Peyer's patch (tissue), 4 donors: ENCODE measurements around the gene ZBTB7C. TPM values are rescaled to one million over a fixed set of nuclear protein-coding genes. Genes with fewer than 3 reads are reported as not detected.

Experiments
- DNase-seq, 3 donors: peaks; one replicate each; pipeline ENCODE4 v3.0.0-alpha.2; 2017 to 2019
- H3K27ac ChIP-seq, 4 donors: fragments of 200-600 bp; sonication (generic); one replicate each; pipeline ENCODE4 v1.5.1; 2016 to 2019
- H3K27me3 ChIP-seq, 2 donors: fragments of 200-600 bp; sonication (generic); one replicate each; pipeline ENCODE4 v1.5.1; 2019
- H3K36me3 ChIP-seq, 3 donors: fragments of 200-600 bp; sonication (generic); one replicate each; pipeline ENCODE4 v1.5.1; 2016 to 2019
- H3K4me1 ChIP-seq, 4 donors: fragments of 200-600 bp; sonication (generic); one replicate each; pipeline ENCODE4 v1.5.1; 2016 to 2019
- H3K4me3 ChIP-seq, 4 donors: fragments of 200-600 bp; sonication (generic); 1 replicate in 3 of 4; 2 replicates in 1 of 4; pipeline ENCODE4 v1.5.1; 2016 to 2019; ENCODE audit warnings: mild to moderate bottlenecking in 1 of 4
- H3K9me3 ChIP-seq, 4 donors: fragments of 200-600 bp; sonication (generic); one replicate each; pipeline ENCODE4 v1.5.1; 2016 to 2019; ENCODE audit warnings: mild to moderate bottlenecking in 1 of 4
- POLR2A ChIP-seq, 2 donors: fragments of 450-650 bp; IDR thresholded peaks; one replicate each; pipeline ENCODE4 v1.5.1; 2017; ENCODE audit warnings: antibody characterized with exemption in 2 of 2, mild to moderate bottlenecking in 2 of 2, moderate library complexity in 2 of 2
- total RNA-seq, 4 donors: library from RNA; depleted of rRNA; stranded (reverse); fragments of >200 nt; gene quantifications; one replicate each; pipeline ENCODE4 v1.1.0, GENCODE V29; 2016
- TF ChIP-seq, protein P1 (sequence below), 6 experiments: fragments of 450-650 bp in 4 of 6; fragments of 200-600 bp in 2 of 6; sonication (generic) in 1 of 6; IDR thresholded peaks; one replicate each; pipeline ENCODE4 v1.5.1; 2017 to 2019; ENCODE audit warnings: antibody characterized with exemption in 6 of 6, mild to moderate bottlenecking in 3 of 6, moderate library complexity in 1 of 6

Gene ZBTB7C
- total RNA-seq, 4 donors from 2014 or later, result 10.5 to 15.7 (median 14.2) TPM

DNA sequence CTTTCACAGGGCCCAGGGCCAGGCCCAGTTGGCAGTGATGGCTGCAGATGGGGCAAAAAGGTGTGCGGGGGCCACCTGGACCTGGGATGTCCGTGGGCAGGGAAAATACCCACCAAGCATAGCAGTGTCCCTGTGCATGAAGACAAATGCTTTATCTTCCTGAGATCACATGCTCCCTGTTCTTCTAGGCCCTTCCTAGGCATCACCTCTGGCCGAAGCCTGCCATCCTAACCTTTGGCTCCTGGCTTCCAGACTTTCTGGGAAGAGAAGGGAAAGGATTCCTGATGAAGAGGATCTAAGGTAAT is 373.7 kb downstream of the ZBTB7C start:
- H3K9me3 ChIP-seq, result no peaks in the 10 kb centered on the region
- peak in 1 of 3 donors; percentile 13 for DNase-seq
- no peaks in the 10 kb centered on the region for H3K27me3 ChIP-seq
- H3K27ac ChIP-seq, result no peak overlapping the region
- no peak overlapping the region for H3K4me3 ChIP-seq
- no peak for TF ChIP-seq POLR2A (IDR thresholded peaks at IDR 0.05)
- TF ChIP-seq, protein P1, sequence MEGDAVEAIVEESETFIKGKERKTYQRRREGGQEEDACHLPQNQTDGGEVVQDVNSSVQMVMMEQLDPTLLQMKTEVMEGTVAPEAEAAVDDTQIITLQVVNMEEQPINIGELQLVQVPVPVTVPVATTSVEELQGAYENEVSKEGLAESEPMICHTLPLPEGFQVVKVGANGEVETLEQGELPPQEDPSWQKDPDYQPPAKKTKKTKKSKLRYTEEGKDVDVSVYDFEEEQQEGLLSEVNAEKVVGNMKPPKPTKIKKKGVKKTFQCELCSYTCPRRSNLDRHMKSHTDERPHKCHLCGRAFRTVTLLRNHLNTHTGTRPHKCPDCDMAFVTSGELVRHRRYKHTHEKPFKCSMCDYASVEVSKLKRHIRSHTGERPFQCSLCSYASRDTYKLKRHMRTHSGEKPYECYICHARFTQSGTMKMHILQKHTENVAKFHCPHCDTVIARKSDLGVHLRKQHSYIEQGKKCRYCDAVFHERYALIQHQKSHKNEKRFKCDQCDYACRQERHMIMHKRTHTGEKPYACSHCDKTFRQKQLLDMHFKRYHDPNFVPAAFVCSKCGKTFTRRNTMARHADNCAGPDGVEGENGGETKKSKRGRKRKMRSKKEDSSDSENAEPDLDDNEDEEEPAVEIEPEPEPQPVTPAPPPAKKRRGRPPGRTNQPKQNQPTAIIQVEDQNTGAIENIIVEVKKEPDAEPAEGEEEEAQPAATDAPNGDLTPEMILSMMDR (IDR thresholded peaks at IDR 0.05), result no peak
- no peaks in the 10 kb centered on the region for H3K4me1 ChIP-seq
- no peaks in the 10 kb centered on the region for H3K36me3 ChIP-seq

- DNase-seq, result peak in 1 of 3 donors; percentile 24
- Histone ChIP-seq H3K4me3 (no peak overlapping the region), H3K27ac (no peak overlapping the region), H3K36me3 (no peaks in the 10 kb centered on the region), H3K9me3 (no peaks in the 10 kb centered on the region), H3K4me1 (no peaks in the 10 kb centered on the region), H3K27me3 (no peaks in the 10 kb centered on the region)
- TF ChIP-seq POLR2A (IDR thresholded peaks at IDR 0.05), result no peak
- TF ChIP-seq, protein P1 (IDR thresholded peaks at IDR 0.05), result no peak
Measured at GRCh38 chr18:48034651-48035555, 374.3 kb downstream of the ZBTB7C start.

DNA sequence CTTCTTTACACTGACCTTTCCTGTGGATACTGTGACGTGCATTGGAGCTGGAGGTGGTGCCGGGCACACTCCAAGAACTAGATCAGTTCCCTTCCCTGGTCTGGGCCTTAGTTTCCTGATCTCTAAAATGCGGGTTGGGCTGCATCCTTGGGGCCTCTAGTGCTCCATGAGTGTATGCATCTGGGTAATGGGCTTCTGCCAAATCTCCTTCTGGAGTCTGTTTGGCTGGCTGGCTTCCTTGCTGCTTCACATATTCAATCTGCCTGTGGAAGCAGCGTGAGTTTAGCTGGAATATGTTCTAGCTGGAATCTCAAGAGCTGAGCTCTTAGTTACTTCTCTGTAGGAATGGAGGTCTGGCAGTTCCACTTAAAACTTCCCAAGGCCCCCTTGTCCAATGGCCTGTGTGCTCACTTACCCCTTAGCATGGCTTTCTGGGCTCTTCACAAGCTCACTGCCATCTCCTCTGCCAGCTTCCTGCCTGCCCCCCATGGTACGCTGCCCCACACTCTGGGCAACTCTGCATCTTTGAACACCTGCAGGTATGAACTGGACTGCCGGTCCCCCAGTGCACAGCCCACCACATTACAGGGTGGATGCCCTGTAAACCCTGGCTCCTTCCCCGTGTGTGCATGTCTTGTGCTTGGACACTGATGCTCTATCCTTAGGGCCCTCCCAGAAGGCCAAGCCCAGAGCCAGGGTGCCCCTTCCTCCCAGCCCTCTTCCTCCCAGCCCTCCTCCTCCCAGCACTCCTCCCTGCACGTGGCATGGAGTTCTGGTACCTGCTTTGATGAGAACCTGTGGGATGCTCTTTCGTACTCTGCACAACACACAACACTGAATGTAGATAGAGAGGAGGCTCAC is 375.2 kb downstream of the ZBTB7C start:
- Histone ChIP-seq H3K27me3 (no peaks in the 10 kb centered on the region), H3K36me3 (no peaks in the 10 kb centered on the region), H3K4me3 (no peak overlapping the region), H3K4me1 (no peaks in the 10 kb centered on the region), H3K27ac (no peak overlapping the region), H3K9me3 (no peaks in the 10 kb centered on the region)
- no peak for TF ChIP-seq POLR2A (IDR thresholded peaks at IDR 0.05)
- TF ChIP-seq, protein P1 (IDR thresholded peaks at IDR 0.05), result no peak
- peak in 1 of 3 donors; percentile 33 for DNase-seq

GRCh38 chr18:48032876-48033789 is 376.1 kb downstream of the ZBTB7C start:
- H3K27ac ChIP-seq, result no peak overlapping the region
- H3K4me1 ChIP-seq, result no peaks in the 10 kb centered on the region
- no peaks in the 10 kb centered on the region for H3K9me3 ChIP-seq
- H3K4me3 ChIP-seq, result no peak overlapping the region
- no peaks in the 10 kb centered on the region for H3K36me3 ChIP-seq
- no peak for TF ChIP-seq POLR2A (IDR thresholded peaks at IDR 0.05)
- TF ChIP-seq, protein P1 (IDR thresholded peaks at IDR 0.05), result no peak
- H3K27me3 ChIP-seq, result no peaks in the 10 kb centered on the region
- DNase-seq, result peak in 1 of 3 donors; percentile 31

DNA sequence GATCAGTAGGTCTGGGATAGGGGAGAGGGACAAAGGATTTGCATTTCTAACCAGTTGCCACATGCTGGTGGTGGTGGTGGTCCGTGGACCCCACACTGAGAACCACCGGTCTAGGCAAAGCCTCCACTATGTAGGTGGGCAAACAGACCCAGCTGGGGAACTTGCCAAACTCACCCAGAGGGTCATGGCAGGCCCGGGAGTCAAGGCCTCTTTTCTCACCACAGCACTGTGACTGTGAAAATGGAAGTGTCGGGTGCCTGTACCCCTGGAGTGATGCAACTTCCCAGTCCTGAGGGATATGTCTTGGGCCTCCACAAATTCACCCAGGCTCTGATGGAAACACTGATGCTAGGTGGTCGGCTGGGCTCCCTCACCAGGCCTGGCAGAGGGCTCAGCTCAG is 377.5 kb downstream of the ZBTB7C start:
- Histone ChIP-seq H3K9me3 (no peaks in the 10 kb centered on the region), H3K27me3 (no peaks in the 10 kb centered on the region), H3K4me3 (no peak overlapping the region), H3K36me3 (no peaks in the 10 kb centered on the region), H3K27ac (no peak overlapping the region), H3K4me1 (no peaks in the 10 kb centered on the region)
- DNase-seq, result peak in 1 of 3 donors; percentile 19
- TF ChIP-seq POLR2A (IDR thresholded peaks at IDR 0.05), result no peak
- TF ChIP-seq, protein P1 (IDR thresholded peaks at IDR 0.05), result no peak
